HG03558 (cell line): ENCODE results near the gene DOCK9.

Experiments used
- ATAC-seq: cut with Tn5 transposase; IDR thresholded peaks from one replicate; pipeline ENCODE4 v1.9.1; 2021; ENCODE audit warnings: moderate number of reproducible peaks; ENCODE audit not compliant: unreplicated experiment; ENCODE audit errors: extremely low read depth

DOCK9 gene

DNA sequence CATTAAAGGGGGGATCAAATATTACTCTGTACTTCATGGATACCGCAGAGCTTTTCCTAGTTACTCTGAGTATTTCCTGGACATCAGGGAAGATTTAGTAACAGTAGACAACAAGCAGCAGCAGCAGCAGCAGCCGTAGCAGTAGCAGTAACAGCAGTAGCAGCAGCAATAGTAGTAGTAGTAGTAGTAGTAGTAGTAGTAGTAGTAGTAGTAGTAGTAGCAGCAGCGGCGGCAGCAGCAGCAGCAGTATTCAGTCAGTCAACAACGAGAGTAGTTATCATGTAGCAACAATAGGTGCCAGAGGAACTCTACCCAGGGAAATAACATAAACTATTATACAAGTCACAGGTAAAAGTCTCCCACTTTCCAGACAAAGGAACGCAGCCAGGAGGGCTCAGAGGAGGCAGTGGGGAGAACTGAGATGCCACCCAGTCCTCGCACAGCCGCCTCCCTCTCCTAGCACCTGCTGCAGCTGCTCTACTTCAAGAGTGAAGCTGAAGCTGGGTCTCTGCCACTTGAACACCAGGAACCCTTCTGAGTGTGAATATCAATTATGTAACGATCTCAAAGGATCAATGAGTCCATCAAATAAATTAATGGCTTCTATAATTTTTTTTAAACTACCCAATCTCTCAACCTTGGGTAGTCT lies 1.3 kb upstream of the DOCK9 start:
- ATAC-seq, result no peak

- no peak for ATAC-seq
Measured at GRCh38 chr13:98978280-98978679, 416 bp upstream of the DOCK9 start.

DNA sequence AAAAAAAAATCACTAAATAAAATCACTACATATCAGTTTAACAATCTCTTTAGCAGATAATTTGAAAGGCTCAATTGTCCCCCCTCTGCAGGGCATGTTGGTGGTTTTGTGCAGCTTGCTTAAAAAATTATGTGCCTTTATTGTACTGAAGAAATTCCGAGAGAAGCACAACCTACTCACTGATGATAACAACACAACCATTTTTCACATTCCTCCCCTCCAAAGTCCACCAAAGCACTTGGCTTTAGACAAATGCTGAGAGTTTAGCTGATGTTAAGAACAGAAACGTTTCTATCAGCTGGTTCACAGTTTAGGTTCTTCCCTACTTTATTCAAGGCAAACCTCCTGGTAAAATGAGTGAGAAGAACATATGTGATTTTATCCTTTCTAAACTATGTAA lies 923 bp downstream of the DOCK9 start:
- ATAC-seq, result no peak

GRCh38 chr13:98976338-98976737 lies 1.5 kb downstream of the DOCK9 start:
- ATAC-seq, result no peak

DNA sequence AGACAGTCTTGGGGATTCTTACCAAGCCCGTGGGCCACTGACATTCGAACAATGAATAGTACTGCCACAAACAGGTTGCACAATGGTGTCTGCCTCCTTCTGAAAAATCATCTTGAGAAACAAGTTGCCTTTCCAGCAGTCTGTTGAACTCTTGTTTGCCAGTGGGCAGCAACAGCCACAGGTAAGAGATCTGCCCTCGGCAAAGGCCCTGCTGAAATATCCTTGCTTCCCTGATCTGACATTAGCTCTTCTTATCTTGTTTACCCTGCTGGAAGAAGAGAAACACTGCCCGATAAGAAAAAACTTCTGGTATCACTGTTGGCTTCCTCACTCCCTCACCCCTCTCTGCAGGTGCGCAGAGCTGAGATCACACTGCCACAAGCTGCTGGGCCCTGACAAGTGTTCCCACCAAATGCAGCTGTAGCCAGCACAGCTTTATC lies 2.0 kb downstream of the DOCK9 start:
- no peak for ATAC-seq

DNA sequence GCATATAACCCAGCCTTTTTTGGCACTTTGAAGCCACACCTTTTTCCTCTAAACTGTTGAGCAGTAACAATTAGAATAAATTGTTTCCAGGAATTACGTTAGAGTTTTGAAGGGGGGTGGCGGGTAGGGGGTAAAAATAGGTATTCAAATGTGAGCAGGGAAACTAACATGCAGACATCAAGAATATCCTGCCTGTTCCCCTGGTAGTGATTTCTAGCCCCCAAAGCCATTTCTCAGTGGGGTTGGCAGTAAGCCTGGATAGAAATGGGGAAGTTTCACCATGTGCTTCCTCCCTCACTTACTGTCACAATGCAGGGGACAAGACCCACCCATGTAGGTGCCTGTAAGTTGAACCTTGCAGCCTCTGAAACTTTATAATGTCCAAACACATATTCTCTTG lies 3.8 kb downstream of the DOCK9 start:
- no peak for ATAC-seq

GRCh38 chr13:98972627-98973026 lies 5.2 kb downstream of the DOCK9 start:
- ATAC-seq, result no peak

DNA sequence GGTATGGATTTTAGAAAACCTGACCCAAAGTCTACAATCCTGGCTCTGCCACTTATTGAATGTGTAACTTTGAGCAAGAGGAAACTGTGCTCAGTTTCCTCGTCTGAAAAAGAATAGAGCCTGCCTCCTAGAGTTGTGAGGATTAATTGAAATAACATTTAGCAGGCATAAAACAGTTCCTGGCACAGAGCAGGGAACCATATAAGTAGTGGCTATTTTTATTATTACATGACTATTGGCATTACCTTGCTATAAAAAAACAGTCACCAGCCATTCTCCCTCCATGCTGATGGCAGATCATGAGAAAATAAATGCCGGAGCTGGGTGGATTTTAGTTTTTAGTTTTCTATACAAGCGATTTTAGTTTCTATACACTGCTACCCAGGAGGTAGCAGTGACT lies 5.8 kb downstream of the DOCK9 start:
- no peak for ATAC-seq

DNA sequence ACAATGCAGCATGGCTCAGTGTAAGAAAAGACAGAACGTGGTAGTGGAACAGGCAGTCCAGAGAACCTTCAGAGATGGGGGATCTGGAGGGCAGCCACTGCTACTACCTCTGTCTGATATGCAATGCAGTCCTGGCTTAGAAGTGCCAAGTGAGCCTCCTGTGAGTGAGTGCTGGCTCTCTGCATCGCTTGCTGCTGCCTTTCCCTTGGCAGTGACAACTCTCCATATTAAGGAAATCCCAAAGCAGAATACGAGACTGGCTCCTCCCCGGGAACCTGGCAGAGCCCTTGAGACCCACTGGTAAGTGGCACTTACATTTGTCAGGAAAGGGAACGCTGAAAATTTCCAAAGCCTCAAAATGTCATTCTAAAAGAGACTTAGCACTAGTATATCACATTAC lies 7.5 kb downstream of the DOCK9 start:
- ATAC-seq, result no peak

- ATAC-seq, result no peak
Measured at GRCh38 chr13:98967491-98967890, 10.4 kb downstream of the DOCK9 start.

- no peak for ATAC-seq
Measured at GRCh38 chr13:98966019-98966418, 11.8 kb downstream of the DOCK9 start.

DNA sequence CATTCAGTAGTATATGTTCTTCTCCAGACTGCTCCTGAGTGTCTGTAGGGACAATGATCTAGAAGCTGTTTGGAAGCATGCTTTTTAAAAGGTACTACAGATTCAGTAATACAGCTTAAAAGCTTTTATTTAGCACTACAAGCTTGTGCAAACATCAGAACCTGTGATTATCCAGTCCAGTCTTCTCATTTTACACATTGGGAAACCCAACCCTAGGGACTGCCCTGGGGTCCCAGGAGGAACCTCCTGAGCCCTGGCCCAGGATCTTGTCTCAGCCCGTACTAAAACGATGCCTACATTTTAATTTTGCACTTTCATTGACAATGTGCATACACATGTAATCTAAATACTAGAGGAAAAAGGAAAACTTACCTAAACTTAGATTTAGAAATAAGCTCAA lies 12.5 kb downstream of the DOCK9 start:
- no peak for ATAC-seq

DNA sequence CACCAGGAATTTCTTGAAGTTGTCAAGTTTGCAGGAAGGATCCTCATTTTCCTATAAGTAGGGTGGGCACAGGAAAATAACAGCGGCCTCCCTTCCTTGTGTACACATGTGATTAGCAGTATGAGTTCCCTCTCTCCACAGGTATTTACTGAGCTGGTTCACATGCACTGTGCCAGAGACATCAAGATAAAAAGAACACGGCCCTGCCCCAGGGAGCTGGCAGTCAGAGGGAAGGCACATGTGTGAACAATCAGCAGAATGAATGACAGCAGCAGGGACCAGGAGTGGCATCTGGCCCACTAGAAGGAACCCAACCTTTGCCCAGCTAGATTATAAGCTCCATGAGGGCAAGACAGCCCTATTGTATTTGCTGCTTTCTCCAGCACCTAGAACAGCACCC lies 13.9 kb downstream of the DOCK9 start:
- ATAC-seq, result no peak

- ATAC-seq, result no peak
Measured at GRCh38 chr13:98962901-98963590, 14.8 kb downstream of the DOCK9 start.

DNA sequence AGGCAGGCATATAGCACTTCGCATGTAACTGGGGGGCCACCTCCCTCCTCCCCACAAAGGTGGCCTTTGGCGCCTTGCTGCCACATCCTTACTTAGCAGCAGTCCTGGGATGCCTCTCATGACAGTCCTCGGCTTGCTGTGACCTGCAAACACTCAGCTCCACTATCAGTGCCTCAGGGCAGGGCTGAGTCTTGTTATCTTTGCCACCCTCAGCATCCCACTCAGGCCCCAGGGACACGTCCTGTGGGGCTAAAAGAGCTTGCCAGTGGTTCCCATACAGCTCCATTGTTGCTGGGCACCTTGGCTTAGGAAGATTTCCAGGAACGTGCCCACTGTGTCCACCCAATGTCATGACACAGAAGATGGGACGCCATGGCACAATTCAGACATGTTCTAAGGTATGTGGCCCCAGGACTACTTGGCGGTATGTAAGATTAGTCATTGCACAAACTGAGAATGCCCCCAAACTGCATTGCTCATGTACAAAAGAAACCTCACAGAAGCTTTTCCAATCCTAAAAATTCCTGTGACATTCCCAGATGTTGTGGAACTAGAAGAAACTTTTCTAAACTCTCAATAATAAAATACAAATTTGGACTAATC lies 16.3 kb downstream of the DOCK9 start:
- no peak for ATAC-seq

GRCh38 chr13:98960606-98961502 lies 17.0 kb downstream of the DOCK9 start:
- no peak for ATAC-seq

GRCh38 chr13:98959786-98960605 lies 17.9 kb downstream of the DOCK9 start:
- no peak for ATAC-seq

DNA sequence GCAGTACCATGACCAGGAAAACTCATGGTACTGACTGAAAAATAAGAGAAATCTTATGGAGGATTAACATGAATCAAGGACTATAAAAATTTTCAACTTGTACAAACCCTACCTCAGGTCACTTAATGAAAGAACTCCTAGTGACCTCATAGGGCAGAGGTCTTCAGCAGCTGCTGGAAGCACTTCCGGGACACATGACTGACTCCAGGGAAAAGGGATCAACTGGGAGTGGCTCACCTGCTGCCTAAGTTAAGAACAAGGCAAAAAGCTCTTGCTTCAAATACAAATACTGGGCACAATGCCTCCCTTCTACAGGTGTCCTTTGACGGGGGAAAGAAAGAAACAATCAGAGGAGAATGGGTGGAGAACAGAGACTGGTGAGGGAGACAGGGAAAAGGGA lies 18.6 kb downstream of the DOCK9 start:
- no peak for ATAC-seq

GRCh38 chr13:98958443-98958794 lies 19.4 kb downstream of the DOCK9 start:
- ATAC-seq, result no peak
